ENCODE results near the gene PLEKHA7. TPM values are rescaled to one million over a fixed set of nuclear protein-coding genes. Genes with fewer than 3 reads are reported as not detected.

The PLEKHA7 gene
- total RNA-seq, 2 experiments from 2014 or later, result 0.13 TPM; not detected in 1

GRCh38 chr11:16788141-16789062 lies 225.8 kb downstream of the PLEKHA7 start:
- no peaks in the 10 kb centered on the region for H3K9me3 ChIP-seq (ENCODE audit: low read length)
- no peak overlapping the region for H3K27ac ChIP-seq (ENCODE audit: low read depth, low read length, poor library complexity, severe bottlenecking)
- TF ChIP-seq, protein P1, sequence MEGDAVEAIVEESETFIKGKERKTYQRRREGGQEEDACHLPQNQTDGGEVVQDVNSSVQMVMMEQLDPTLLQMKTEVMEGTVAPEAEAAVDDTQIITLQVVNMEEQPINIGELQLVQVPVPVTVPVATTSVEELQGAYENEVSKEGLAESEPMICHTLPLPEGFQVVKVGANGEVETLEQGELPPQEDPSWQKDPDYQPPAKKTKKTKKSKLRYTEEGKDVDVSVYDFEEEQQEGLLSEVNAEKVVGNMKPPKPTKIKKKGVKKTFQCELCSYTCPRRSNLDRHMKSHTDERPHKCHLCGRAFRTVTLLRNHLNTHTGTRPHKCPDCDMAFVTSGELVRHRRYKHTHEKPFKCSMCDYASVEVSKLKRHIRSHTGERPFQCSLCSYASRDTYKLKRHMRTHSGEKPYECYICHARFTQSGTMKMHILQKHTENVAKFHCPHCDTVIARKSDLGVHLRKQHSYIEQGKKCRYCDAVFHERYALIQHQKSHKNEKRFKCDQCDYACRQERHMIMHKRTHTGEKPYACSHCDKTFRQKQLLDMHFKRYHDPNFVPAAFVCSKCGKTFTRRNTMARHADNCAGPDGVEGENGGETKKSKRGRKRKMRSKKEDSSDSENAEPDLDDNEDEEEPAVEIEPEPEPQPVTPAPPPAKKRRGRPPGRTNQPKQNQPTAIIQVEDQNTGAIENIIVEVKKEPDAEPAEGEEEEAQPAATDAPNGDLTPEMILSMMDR (conservative IDR thresholded peaks at IDR 0.05; ENCODE audit: low read length), result peak; percentile 90
- TF ChIP-seq EZH2phosphoT487 (IDR thresholded peaks at IDR 0.05; ENCODE audit: borderline replicate concordance, low read depth, low read length), result no peak
- H3K9me2 ChIP-seq (ENCODE audit: insufficient read depth, low read length), result no peaks in the 10 kb centered on the region
- no peaks in the 10 kb centered on the region for H3K79me2 ChIP-seq (ENCODE audit: insufficient read depth, low read depth, low read length)
- POLR2A ChIA-PET, result interaction anchor here (1.0 kb wide), 1 partner anchor 130 kb away, joined by 3 read pairs; no protein-coding TSS in a partner anchor
- no peaks in the 10 kb centered on the region for H4K20me1 ChIP-seq (ENCODE audit: insufficient read depth, low read length)
- BruUV-seq (replicated peaks), result no TSS peak
- DNase-seq (ENCODE audit: low spot score), result peak; percentile 42
- no peak overlapping the region for H3K4me3 ChIP-seq (ENCODE audit: low read depth, low read length, poor library complexity, severe bottlenecking)
- intact Hi-C loops (cut with micrococcal nuclease; ENCODE audit: unreplicated experiment), result no loop called here
- no peak overlapping the region for H2AFZ ChIP-seq (ENCODE audit: low read length)
- no peaks in the 10 kb centered on the region for H3K36me3 ChIP-seq (ENCODE audit: insufficient read depth, low read length)
- CTCF ChIA-PET (ENCODE audit: unreplicated experiment), result no interaction called here
- H3K4me2 ChIP-seq (ENCODE audit: low read length), result no peak overlapping the region
- no peaks in the 10 kb centered on the region for H3K4me1 ChIP-seq (ENCODE audit: insufficient read depth, low read length, poor library complexity, severe bottlenecking)

DNA sequence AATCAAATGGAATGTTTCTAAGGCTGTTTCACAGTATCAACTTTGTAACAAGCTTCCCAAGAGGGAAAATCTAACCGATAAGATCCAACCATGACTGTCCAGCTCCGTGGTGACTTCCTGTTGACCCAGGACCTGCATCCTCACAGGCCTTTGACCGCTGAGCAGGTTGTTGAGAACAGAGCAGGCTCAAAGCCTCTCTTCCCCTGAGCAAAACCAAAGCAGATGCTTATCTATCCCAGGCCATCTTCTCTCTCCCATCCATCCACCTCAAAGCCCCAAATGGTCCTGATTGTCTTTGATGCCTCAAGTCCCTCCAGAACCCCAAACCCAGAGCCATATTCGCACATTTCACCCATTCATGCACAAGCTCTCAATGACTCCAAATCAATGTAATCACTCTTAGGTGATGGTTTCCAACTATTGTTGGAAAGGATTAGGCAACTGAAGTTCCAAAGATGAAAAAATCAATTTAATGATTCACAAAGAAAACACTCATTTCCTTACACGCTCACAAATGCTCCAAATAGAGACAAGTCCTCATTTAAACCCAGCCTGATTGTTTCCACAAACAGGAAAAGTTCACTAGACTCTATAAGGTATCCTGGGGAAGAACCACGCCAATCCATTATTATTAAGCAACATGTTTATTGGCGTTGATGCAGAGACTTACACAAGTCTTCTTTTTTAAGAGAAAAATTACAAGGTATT lies 227.0 kb downstream of the PLEKHA7 start:
- no peaks in the 10 kb centered on the region for H3K36me3 ChIP-seq (ENCODE audit: insufficient read depth, low read length)
- H2AFZ ChIP-seq (ENCODE audit: low read length), result no peak overlapping the region
- no peaks in the 10 kb centered on the region for H4K20me1 ChIP-seq (ENCODE audit: insufficient read depth, low read length)
- H3K9me3 ChIP-seq (ENCODE audit: low read length), result no peaks in the 10 kb centered on the region
- no peaks in the 10 kb centered on the region for H3K4me1 ChIP-seq (ENCODE audit: insufficient read depth, low read length, poor library complexity, severe bottlenecking)
- CTCF ChIA-PET (ENCODE audit: unreplicated experiment), result no interaction called here
- no peak overlapping the region for H3K4me3 ChIP-seq (ENCODE audit: low read depth, low read length, poor library complexity, severe bottlenecking)
- H3K79me2 ChIP-seq (ENCODE audit: insufficient read depth, low read depth, low read length), result no peaks in the 10 kb centered on the region
- no peak overlapping the region for H3K4me2 ChIP-seq (ENCODE audit: low read length)
- no peaks in the 10 kb centered on the region for H3K9me2 ChIP-seq (ENCODE audit: insufficient read depth, low read length)
- DNase-seq (ENCODE audit: low spot score), result no peak
- H3K27ac ChIP-seq (ENCODE audit: low read depth, low read length, poor library complexity, severe bottlenecking), result no peak overlapping the region
- POLR2A ChIA-PET, result interaction anchor here (0.6 to 1.0 kb wide), 2 partner anchors 132 to 522 kb away, joined by 3 read pairs; no protein-coding TSS in a partner anchor
- TF ChIP-seq, protein P1 (conservative IDR thresholded peaks at IDR 0.05; ENCODE audit: low read length), result no peak
- TF ChIP-seq EZH2phosphoT487 (IDR thresholded peaks at IDR 0.05; ENCODE audit: borderline replicate concordance, low read depth, low read length), result no peak
- no TSS peak for BruUV-seq (replicated peaks)
- intact Hi-C loops (cut with micrococcal nuclease; ENCODE audit: unreplicated experiment), result no loop called here
